GM21423 (cell line): ENCODE results near the gene ZNF804A.

ENCODE experiments used
- ATAC-seq: cut with Tn5 transposase; IDR thresholded peaks from one replicate; pipeline ENCODE4 v1.9.1; 2021; ENCODE audit warnings: mild to moderate bottlenecking, moderate library complexity; ENCODE audit not compliant: unreplicated experiment

The ZNF804A gene

GRCh38 chr2:184921676-184922075 is 323.3 kb downstream of the ZNF804A start:
- no peak for ATAC-seq

- ATAC-seq = no peak
Observed at GRCh38 chr2:184923751-184924150, 325.4 kb downstream of the ZNF804A start.

- ATAC-seq = no peak
Observed at GRCh38 chr2:184927040-184927439, 328.7 kb downstream of the ZNF804A start.

- no peak for ATAC-seq
Observed at GRCh38 chr2:184936761-184937160, 338.4 kb downstream of the ZNF804A start.

- no peak for ATAC-seq
Observed at GRCh38 chr2:184938221-184938985, 340.1 kb downstream of the ZNF804A start.

GRCh38 chr2:184945326-184945725 is 347.0 kb downstream of the ZNF804A start:
- ATAC-seq = no peak

GRCh38 chr2:184945824-184946223 is 347.5 kb downstream of the ZNF804A start:
- no peak for ATAC-seq

GRCh38 chr2:184956856-184957255 is 358.5 kb downstream of the ZNF804A start:
- ATAC-seq = no peak

GRCh38 chr2:184971546-184972068 is 373.3 kb downstream of the ZNF804A start:
- ATAC-seq = no peak
